Skeletal muscle satellite cell (primary cell): ENCODE results near the gene SLC48A1.
"Not testable (repeated sequence)": the region's sequence is repeated elsewhere in the genome, so short reads cannot be mapped to it uniquely, and the experiment has no call there.

Source experiments
- H3K27me3 ChIP-seq: 2 replicates; pipeline ENCODE4 v1.7.0; 2013; ENCODE audit warnings: low read length; ENCODE audit not compliant: control insufficient read depth, insufficient read depth
- H3K36me3 ChIP-seq: 2 replicates; pipeline ENCODE4 v1.7.0; 2013; ENCODE audit warnings: mild to moderate bottlenecking, control low read depth, low read length; ENCODE audit not compliant: insufficient read depth
- H3K4me1 ChIP-seq: 2 replicates; pipeline ENCODE4 v1.7.0; 2013; ENCODE audit warnings: low read length; ENCODE audit not compliant: control insufficient read depth, insufficient read depth
- H3K4me2 ChIP-seq: 2 replicates; pipeline ENCODE4 v1.7.0; 2013; ENCODE audit warnings: mild to moderate bottlenecking, low read length
- H3K4me3 ChIP-seq: 2 replicates; pipeline ENCODE4 v1.7.0; 2013; ENCODE audit warnings: low read length
- H3K9ac ChIP-seq: 2 replicates; pipeline ENCODE4 v1.7.0; 2013; ENCODE audit warnings: mild to moderate bottlenecking, low read depth, low read length, moderate library complexity
- H3K9me3 ChIP-seq: replicated peaks from 2 replicates; pipeline ENCODE4 v1.7.0; 2013; ENCODE audit warnings: mild to moderate bottlenecking, control low read depth, low read length

SLC48A1 gene

GRCh38 chr12:47801904-47802246 lies 28.8 kb downstream of the SLC48A1 start:
- Histone ChIP-seq H3K4me1 (peaks cover 31% of the 10 kb centered on the region), H3K9me3 (no peaks in the 10 kb centered on the region), H3K36me3 (peaks cover 52% of the 10 kb centered on the region), H3K27me3 (no peaks in the 10 kb centered on the region), H3K4me2 (no peak overlapping the region), H3K9ac (no peak overlapping the region), H3K4me3 (no peak overlapping the region)

GRCh38 chr12:47802312-47802711 lies 29.3 kb downstream of the SLC48A1 start:
- Histone ChIP-seq H3K4me2 (no peak overlapping the region), H3K27me3 (no peaks in the 10 kb centered on the region), H3K9me3 (no peaks in the 10 kb centered on the region), H3K36me3 (peaks cover 49% of the 10 kb centered on the region), H3K4me3 (no peak overlapping the region), H3K4me1 (peaks cover 35% of the 10 kb centered on the region), H3K9ac (no peak overlapping the region)

- H3K9ac ChIP-seq = no peak overlapping the region
- peaks cover 47% of the 10 kb centered on the region for H3K36me3 ChIP-seq
- H3K4me1 ChIP-seq = peaks cover 45% of the 10 kb centered on the region
- H3K9me3 ChIP-seq = no peaks in the 10 kb centered on the region
- no peak overlapping the region for H3K4me3 ChIP-seq
- H3K27me3 ChIP-seq = no peaks in the 10 kb centered on the region
- H3K4me2 ChIP-seq = no peak overlapping the region
These were observed 30.3 kb downstream of the SLC48A1 start for GRCh38 chr12:47803191-47803875.

- peaks cover 53% of the 10 kb centered on the region for H3K4me1 ChIP-seq
- H3K27me3 ChIP-seq = no peaks in the 10 kb centered on the region
- no peak overlapping the region for H3K4me3 ChIP-seq
- no peak overlapping the region for H3K4me2 ChIP-seq
- peaks cover 40% of the 10 kb centered on the region for H3K36me3 ChIP-seq
- no peak overlapping the region for H3K9ac ChIP-seq
- no peaks in the 10 kb centered on the region for H3K9me3 ChIP-seq
These were observed 31.1 kb downstream of the SLC48A1 start for GRCh38 chr12:47804171-47804570.

- H3K27me3 ChIP-seq = no peaks in the 10 kb centered on the region
- H3K9ac ChIP-seq = no peak overlapping the region
- no peak overlapping the region for H3K4me2 ChIP-seq
- no peak overlapping the region for H3K4me3 ChIP-seq
- peaks cover 52% of the 10 kb centered on the region for H3K4me1 ChIP-seq
- no peaks in the 10 kb centered on the region for H3K9me3 ChIP-seq
- peaks cover 40% of the 10 kb centered on the region for H3K36me3 ChIP-seq
These were observed 32.4 kb downstream of the SLC48A1 start for GRCh38 chr12:47805417-47805816.

GRCh38 chr12:47807338-47807737 lies 34.3 kb downstream of the SLC48A1 start:
- Histone ChIP-seq H3K9me3 (no peaks in the 10 kb centered on the region), H3K27me3 (no peaks in the 10 kb centered on the region), H3K36me3 (peaks cover 51% of the 10 kb centered on the region), H3K9ac (no peak overlapping the region), H3K4me3 (no peak overlapping the region), H3K4me1 (peaks cover 65% of the 10 kb centered on the region), H3K4me2 (no peak overlapping the region)

- Histone ChIP-seq H3K27me3 (no peaks in the 10 kb centered on the region), H3K4me1 (peaks cover 72% of the 10 kb centered on the region), H3K4me3 (no peak overlapping the region), H3K36me3 (peaks cover 47% of the 10 kb centered on the region), H3K9me3 (no peaks in the 10 kb centered on the region), H3K9ac (peak overlapping the region; percentile 1), H3K4me2 (peak overlapping the region; percentile 58)
These were observed 35.0 kb downstream of the SLC48A1 start for GRCh38 chr12:47808050-47808449.

- Histone ChIP-seq H3K4me2 (peak overlapping the region; percentile 58), H3K9ac (peak overlapping the region; percentile 1), H3K27me3 (no peaks in the 10 kb centered on the region), H3K36me3 (peaks cover 41% of the 10 kb centered on the region), H3K9me3 (no peaks in the 10 kb centered on the region), H3K4me3 (no peak overlapping the region), H3K4me1 (peaks cover 80% of the 10 kb centered on the region)
These were observed 35.7 kb downstream of the SLC48A1 start for GRCh38 chr12:47808574-47809365.

GRCh38 chr12:47809518-47809917 lies 36.5 kb downstream of the SLC48A1 start:
- H3K27me3 ChIP-seq, H3K9me3 ChIP-seq, H3K9ac ChIP-seq, H3K4me3 ChIP-seq, H3K4me2 ChIP-seq: not testable (repeated sequence)
- Histone ChIP-seq H3K36me3 (peaks cover 41% of the 10 kb centered on the region), H3K4me1 (peaks cover 87% of the 10 kb centered on the region)

- H3K9me3 ChIP-seq = no peaks in the 10 kb centered on the region
- H3K4me2 ChIP-seq = peak overlapping the region; percentile 90
- H3K4me3 ChIP-seq = no peak overlapping the region
- H3K9ac ChIP-seq = peak overlapping the region; percentile 80
- H3K27me3 ChIP-seq = no peaks in the 10 kb centered on the region
- H3K36me3 ChIP-seq = peaks cover 32% of the 10 kb centered on the region
- peaks cover 87% of the 10 kb centered on the region for H3K4me1 ChIP-seq
These were observed 38.0 kb downstream of the SLC48A1 start for GRCh38 chr12:47811072-47811396.

GRCh38 chr12:47811581-47812484 lies 38.8 kb downstream of the SLC48A1 start:
- Histone ChIP-seq H3K4me3 (peak overlapping the region; percentile 26), H3K4me2 (peak overlapping the region; percentile 90), H3K36me3 (peaks cover 30% of the 10 kb centered on the region), H3K27me3 (no peaks in the 10 kb centered on the region), H3K9me3 (no peaks in the 10 kb centered on the region), H3K9ac (peak overlapping the region; percentile 80), H3K4me1 (peaks cover 92% of the 10 kb centered on the region)
